ENCODE measurements around the gene EDAR. TPM values are rescaled to one million over a fixed set of nuclear protein-coding genes. Genes with fewer than 3 reads are reported as not detected.

Gene EDAR
- total RNA-seq, 1 experiment from 2014 or later = 0.15 TPM

DNA sequence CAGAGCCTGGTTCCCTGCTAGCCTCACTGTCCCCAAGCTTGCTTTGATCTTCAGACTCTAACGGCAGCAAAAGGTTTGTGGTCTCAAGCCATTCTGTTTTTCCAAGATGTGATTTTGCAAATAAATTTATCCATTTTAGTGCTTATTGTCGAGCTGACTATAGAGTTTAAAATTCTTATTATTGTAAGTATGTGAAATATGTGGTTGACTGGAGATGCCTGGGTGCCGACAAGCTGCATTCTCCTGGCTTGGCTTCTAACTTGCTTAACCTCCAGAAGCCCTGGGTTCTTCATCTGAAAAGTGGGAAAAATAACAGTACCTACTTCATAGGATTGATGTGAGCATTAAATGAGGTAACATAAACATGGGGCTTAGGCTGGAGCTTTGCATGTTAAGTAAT lies 9.9 kb upstream of the EDAR start:
- Histone ChIP-seq H2AFZ (ENCODE audit: low read depth, low read length, poor library complexity, severe bottlenecking) (no peak overlapping the region), H3K9me3 (ENCODE audit: control insufficient read depth in 1 of 2, insufficient read depth in 1 of 2, low read depth in 1 of 2, low read length in 2 of 2) (no peaks in the 10 kb centered on the region), H3K79me2 (ENCODE audit: insufficient read depth, low read length) (no peaks in the 10 kb centered on the region), H3K4me1 (ENCODE audit: control insufficient read depth in 1 of 2, insufficient read depth in 2 of 2, low read length in 2 of 2) (no peaks in the 10 kb centered on the region), H4K20me1 (ENCODE audit: insufficient read depth) (no peaks in the 10 kb centered on the region), H3K9ac (ENCODE audit: low read length) (no peak overlapping the region), H3K4me3 (replicated peaks in 1 of 2; ENCODE audit: low read depth in 1 of 2, low read length in 2 of 2) (no peak overlapping the region), H3K9me2 (ENCODE audit: insufficient read depth) (no peaks in the 10 kb centered on the region), H3K4me2 (ENCODE audit: low read length) (no peak overlapping the region), H3K27me3 (ENCODE audit: insufficient read depth, low read length) (no peaks in the 10 kb centered on the region), H3K36me3 (ENCODE audit: control insufficient read depth in 1 of 2, insufficient read depth in 2 of 2, low read length in 2 of 2) (no peaks in the 10 kb centered on the region), H3K27ac (ENCODE audit: low read depth, low read length) (no peak overlapping the region)
- ATAC-seq (no peak), DNase-seq (ENCODE audit: low read depth, low spot score) (no peak)
- BruUV-seq (replicated peaks) = no TSS peak
- TF ChIP-seq SIN3A (IDR thresholded peaks at IDR 0.05; ENCODE audit: low read depth) = no peak
- no peak for TF ChIP-seq RAD21 (IDR thresholded peaks at IDR 0.05; ENCODE audit: low read depth)
- TF ChIP-seq ZNF274 (IDR thresholded peaks at IDR 0.05; ENCODE audit: low read depth, low read length) = no peak
- no peak for TF ChIP-seq CBX3 (IDR thresholded peaks at IDR 0.05; ENCODE audit: low read depth)
- TF ChIP-seq CEBPB (IDR thresholded peaks at IDR 0.05; ENCODE audit: low read depth) = no peak
- TF ChIP-seq FOSL1 (IDR thresholded peaks at IDR 0.05; ENCODE audit: low read depth) = no peak
- TF ChIP-seq YY1 (IDR thresholded peaks at IDR 0.05; ENCODE audit: extremely low read depth, insufficient replicate concordance, low read depth, low read length) = no peak
- TF ChIP-seq, protein P1, sequence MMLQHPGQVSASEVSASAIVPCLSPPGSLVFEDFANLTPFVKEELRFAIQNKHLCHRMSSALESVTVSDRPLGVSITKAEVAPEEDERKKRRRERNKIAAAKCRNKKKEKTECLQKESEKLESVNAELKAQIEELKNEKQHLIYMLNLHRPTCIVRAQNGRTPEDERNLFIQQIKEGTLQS (IDR thresholded peaks at IDR 0.05) = no peak
- no peak for TF ChIP-seq SRF (IDR thresholded peaks at IDR 0.05; ENCODE audit: low read depth)
- no peak for TF ChIP-seq TCF7L2 (IDR thresholded peaks at IDR 0.05; ENCODE audit: borderline replicate concordance, extremely low read depth, insufficient read depth, insufficient read length)
- TF ChIP-seq, protein P2, sequence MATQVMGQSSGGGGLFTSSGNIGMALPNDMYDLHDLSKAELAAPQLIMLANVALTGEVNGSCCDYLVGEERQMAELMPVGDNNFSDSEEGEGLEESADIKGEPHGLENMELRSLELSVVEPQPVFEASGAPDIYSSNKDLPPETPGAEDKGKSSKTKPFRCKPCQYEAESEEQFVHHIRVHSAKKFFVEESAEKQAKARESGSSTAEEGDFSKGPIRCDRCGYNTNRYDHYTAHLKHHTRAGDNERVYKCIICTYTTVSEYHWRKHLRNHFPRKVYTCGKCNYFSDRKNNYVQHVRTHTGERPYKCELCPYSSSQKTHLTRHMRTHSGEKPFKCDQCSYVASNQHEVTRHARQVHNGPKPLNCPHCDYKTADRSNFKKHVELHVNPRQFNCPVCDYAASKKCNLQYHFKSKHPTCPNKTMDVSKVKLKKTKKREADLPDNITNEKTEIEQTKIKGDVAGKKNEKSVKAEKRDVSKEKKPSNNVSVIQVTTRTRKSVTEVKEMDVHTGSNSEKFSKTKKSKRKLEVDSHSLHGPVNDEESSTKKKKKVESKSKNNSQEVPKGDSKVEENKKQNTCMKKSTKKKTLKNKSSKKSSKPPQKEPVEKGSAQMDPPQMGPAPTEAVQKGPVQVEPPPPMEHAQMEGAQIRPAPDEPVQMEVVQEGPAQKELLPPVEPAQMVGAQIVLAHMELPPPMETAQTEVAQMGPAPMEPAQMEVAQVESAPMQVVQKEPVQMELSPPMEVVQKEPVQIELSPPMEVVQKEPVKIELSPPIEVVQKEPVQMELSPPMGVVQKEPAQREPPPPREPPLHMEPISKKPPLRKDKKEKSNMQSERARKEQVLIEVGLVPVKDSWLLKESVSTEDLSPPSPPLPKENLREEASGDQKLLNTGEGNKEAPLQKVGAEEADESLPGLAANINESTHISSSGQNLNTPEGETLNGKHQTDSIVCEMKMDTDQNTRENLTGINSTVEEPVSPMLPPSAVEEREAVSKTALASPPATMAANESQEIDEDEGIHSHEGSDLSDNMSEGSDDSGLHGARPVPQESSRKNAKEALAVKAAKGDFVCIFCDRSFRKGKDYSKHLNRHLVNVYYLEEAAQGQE (IDR thresholded peaks at IDR 0.05; ENCODE audit: low read depth) = no peak
- intact Hi-C loops (cut with micrococcal nuclease) = no loop called here
- ChIA-PET CTCF (no interaction called here), RAD21 (ENCODE audit: low non-redundant PET in 1 of 2, low total read pairs in 2 of 2, uncharacterized antibody in 2 of 2, unreplicated experiment in 2 of 2) (no interaction called here), POLR2A (no interaction called here)
